Measurements from ENCODE around the gene DUSP22. TPM values are rescaled to one million over a fixed set of nuclear protein-coding genes. Genes with fewer than 3 reads are reported as not detected.

The DUSP22 gene
- total RNA-seq, 1 experiment from 2014 or later = 25.0 TPM

- H3K14ac ChIP-seq (ENCODE audit: insufficient read depth, low read length) = no peak overlapping the region
- no peak overlapping the region for H2BK12ac ChIP-seq (ENCODE audit: insufficient read length, low read depth, low read length)
- H3K18ac ChIP-seq (ENCODE audit: insufficient read length, low read depth, low read length) = no peak overlapping the region
- H3K27me3 ChIP-seq (ENCODE audit: insufficient read depth, low read length) = no peaks in the 10 kb centered on the region
- no peak overlapping the region for H2BK20ac ChIP-seq (ENCODE audit: low read depth, low read length, poor library complexity, severe bottlenecking)
- no peak overlapping the region for H3K27ac Mint-ChIP-seq
- no CpG with 5 or more reads among the region's 11 CpGs for WGBS (ENCODE audit: extremely low coverage, insufficient read length, low lambda C conversion rate)
- H3K4ac ChIP-seq (ENCODE audit: low read depth, low read length) = no peak overlapping the region
- no peak overlapping the region for H3T11ph ChIP-seq (ENCODE audit: low read length)
- H4K91ac ChIP-seq (ENCODE audit: insufficient read length, low read depth, low read length) = no peak overlapping the region
- H3K27ac ChIP-seq (ENCODE audit: insufficient read length, low read depth, low read length) = no peak overlapping the region
- H3K4me1 ChIP-seq (ENCODE audit: insufficient read depth, low read length) = no peaks in the 10 kb centered on the region
- no peak overlapping the region for H2AFZ ChIP-seq (ENCODE audit: low read length)
- H4K5ac ChIP-seq (ENCODE audit: insufficient read length, low read depth, low read length) = no peak overlapping the region
- no peak overlapping the region for H2BK5ac ChIP-seq (ENCODE audit: insufficient read length, low read length)
- peaks cover 25% of the 10 kb centered on the region for H3K27me3 Mint-ChIP-seq (ENCODE audit: low read depth)
- no peak for TF ChIP-seq CTCF (conservative IDR thresholded peaks at IDR 0.05)
- H3K4me3 Mint-ChIP-seq = no peak overlapping the region
- H3K9ac ChIP-seq (ENCODE audit: extremely low read depth, insufficient read length, low read length) = no peak overlapping the region
- H3K9me3 ChIP-seq (ENCODE audit: control insufficient read depth, low read depth, low read length) = peaks cover 81% of the 10 kb centered on the region
- no peak overlapping the region for H2BK15ac ChIP-seq (ENCODE audit: low read depth, low read length)
- H3K4me2 ChIP-seq (ENCODE audit: insufficient read depth, insufficient read length, low read length) = no peak overlapping the region
- no peaks in the 10 kb centered on the region for H3K79me2 ChIP-seq (ENCODE audit: insufficient read depth, low read length)
- no peaks in the 10 kb centered on the region for H3K23me2 ChIP-seq (ENCODE audit: insufficient read length, low read depth, low read length, poor library complexity, severe bottlenecking)
- no peaks in the 10 kb centered on the region for H4K20me1 ChIP-seq (ENCODE audit: control insufficient read depth, insufficient read depth, insufficient read length)
- H3K56ac ChIP-seq (ENCODE audit: insufficient read length, low read depth, low read length) = no peak overlapping the region
- H3K36me3 Mint-ChIP-seq (ENCODE audit: insufficient read depth in 1 of 3, low read depth in 3 of 3) = peaks cover 20 to 35% (median 32%) of the 10 kb centered on the region in 3 experiments
- H2AK5ac ChIP-seq (ENCODE audit: insufficient read length, low read length) = no peak overlapping the region
- H4K8ac ChIP-seq (replicated peaks; ENCODE audit: insufficient read length, low read depth, low read length) = no peak overlapping the region
- no peak for DNase-seq
- no peaks in the 10 kb centered on the region for H3K4me1 Mint-ChIP-seq
- no peaks in the 10 kb centered on the region for H3K79me1 ChIP-seq (ENCODE audit: insufficient read depth, low read depth, low read length, poor library complexity, severe bottlenecking)
- H3K9me3 Mint-ChIP-seq = peaks cover 96% of the 10 kb centered on the region in 2 experiments
- no peak overlapping the region for H2BK120ac ChIP-seq (ENCODE audit: low read depth, low read length, poor library complexity, severe bottlenecking)
- H3K23ac ChIP-seq (ENCODE audit: insufficient read length, low read depth, low read length) = no peak overlapping the region
Observed at GRCh38 chr6:364609-365540, 72.6 kb downstream of the DUSP22 start.

All from H9 (cell line).